IPS-18a (cell line): ENCODE measurements around the gene TRAP1.

Source experiments
- H3K27ac ChIP-seq: one replicate; pipeline ENCODE4 v1.5.1; 2013; ENCODE audit warnings: low read length
- H3K27me3 ChIP-seq: one replicate; pipeline ENCODE4 v1.6.1; 2013; ENCODE audit warnings: mild to moderate bottlenecking, low read length; ENCODE audit not compliant: control insufficient read depth, insufficient read depth
- H3K36me3 ChIP-seq: one replicate; pipeline ENCODE4 v1.6.1; 2013; ENCODE audit warnings: low read depth, low read length; ENCODE audit not compliant: control insufficient read depth
- H3K4me1 ChIP-seq: one replicate; pipeline ENCODE4 v1.6.1; 2013; ENCODE audit warnings: low read depth, low read length; ENCODE audit not compliant: control insufficient read depth
- H3K4me3 ChIP-seq: one replicate; pipeline ENCODE4 v1.5.1; 2013; ENCODE audit warnings: low read length
- H3K9ac ChIP-seq: one replicate; pipeline ENCODE4 v1.6.1; 2013; ENCODE audit warnings: mild to moderate bottlenecking, low read length, moderate library complexity
- H3K9me3 ChIP-seq: one replicate; pipeline ENCODE4 v1.6.1; 2013; ENCODE audit warnings: low read depth, low read length; ENCODE audit not compliant: control insufficient read depth

TRAP1 gene

GRCh38 chr16:3655030-3655395 lies 62.3 kb downstream of the TRAP1 start:
- H3K27me3 ChIP-seq: no peaks in the 10 kb centered on the region
- no peak overlapping the region for H3K27ac ChIP-seq
- H3K4me1 ChIP-seq: peaks cover 8% of the 10 kb centered on the region
- H3K36me3 ChIP-seq: peaks cover 21% of the 10 kb centered on the region
- H3K9ac ChIP-seq: no peak overlapping the region
- no peaks in the 10 kb centered on the region for H3K9me3 ChIP-seq
- no peak overlapping the region for H3K4me3 ChIP-seq

- Histone ChIP-seq H3K4me1 (peaks cover 8% of the 10 kb centered on the region), H3K36me3 (peaks cover 21% of the 10 kb centered on the region), H3K4me3 (no peak within 1 kb of the TSS), H3K27me3 (no peaks in the 10 kb centered on the region), H3K9ac (no peak within 1 kb of the TSS), H3K9me3 (no peaks in the 10 kb centered on the region), H3K27ac (no peak within 1 kb of the TSS)
These were observed 62.9 kb downstream of the TRAP1 start, which contains the start of gene DNASE1 for GRCh38 chr16:3654249-3654991. TSS of gene DNASE1 (plus strand) at chr16:3654691. CDS start at chr16:3655374, 683 bp downstream.

GRCh38 chr16:3652373-3653195 lies 64.7 kb downstream of the TRAP1 start:
- Histone ChIP-seq H3K9me3 (no peaks in the 10 kb centered on the region), H3K36me3 (peaks cover 15% of the 10 kb centered on the region), H3K27me3 (no peaks in the 10 kb centered on the region), H3K4me3 (no peak overlapping the region), H3K4me1 (peaks cover 8% of the 10 kb centered on the region), H3K9ac (no peak overlapping the region), H3K27ac (no peak overlapping the region)

- H3K9ac ChIP-seq: no peak overlapping the region
- no peaks in the 10 kb centered on the region for H3K9me3 ChIP-seq
- H3K27me3 ChIP-seq: no peaks in the 10 kb centered on the region
- H3K36me3 ChIP-seq: peaks cover 6% of the 10 kb centered on the region
- no peak overlapping the region for H3K27ac ChIP-seq
- H3K4me1 ChIP-seq: peaks cover 11% of the 10 kb centered on the region
- no peak overlapping the region for H3K4me3 ChIP-seq
These were observed 65.6 kb downstream of the TRAP1 start for GRCh38 chr16:3651461-3652372.

- no peak overlapping the region for H3K9ac ChIP-seq
- H3K27me3 ChIP-seq: no peaks in the 10 kb centered on the region
- H3K9me3 ChIP-seq: no peaks in the 10 kb centered on the region
- no peak overlapping the region for H3K4me3 ChIP-seq
- H3K27ac ChIP-seq: no peak overlapping the region
- peaks cover 3% of the 10 kb centered on the region for H3K36me3 ChIP-seq
- H3K4me1 ChIP-seq: peaks cover 20% of the 10 kb centered on the region
These were observed 66.6 kb downstream of the TRAP1 start for GRCh38 chr16:3650631-3651265.

- Histone ChIP-seq H3K9ac (peak overlapping the region; percentile 59), H3K4me1 (peaks cover 24% of the 10 kb centered on the region), H3K27ac (peak overlapping the region; percentile 88), H3K4me3 (no peak overlapping the region), H3K9me3 (no peaks in the 10 kb centered on the region), H3K27me3 (no peaks in the 10 kb centered on the region), H3K36me3 (no peaks in the 10 kb centered on the region)
These were observed 70.9 kb downstream of the TRAP1 start for GRCh38 chr16:3646348-3646920.

- no peaks in the 10 kb centered on the region for H3K9me3 ChIP-seq
- peak overlapping the region; percentile 88 for H3K27ac ChIP-seq
- no peaks in the 10 kb centered on the region for H3K36me3 ChIP-seq
- peaks cover 24% of the 10 kb centered on the region for H3K4me1 ChIP-seq
- H3K27me3 ChIP-seq: no peaks in the 10 kb centered on the region
- H3K9ac ChIP-seq: peak overlapping the region; percentile 59
- H3K4me3 ChIP-seq: peak overlapping the region; percentile 34
These were observed 71.6 kb downstream of the TRAP1 start for GRCh38 chr16:3645504-3646347.

GRCh38 chr16:3645108-3645503 lies 72.2 kb downstream of the TRAP1 start:
- H3K4me1 ChIP-seq: peaks cover 24% of the 10 kb centered on the region
- H3K9me3 ChIP-seq: no peaks in the 10 kb centered on the region
- H3K4me3 ChIP-seq: no peak overlapping the region
- no peaks in the 10 kb centered on the region for H3K36me3 ChIP-seq
- H3K9ac ChIP-seq: peak overlapping the region; percentile 59
- H3K27me3 ChIP-seq: no peaks in the 10 kb centered on the region
- peak overlapping the region; percentile 43 for H3K27ac ChIP-seq

GRCh38 chr16:3643095-3643730 lies 74.1 kb downstream of the TRAP1 start:
- no peaks in the 10 kb centered on the region for H3K27me3 ChIP-seq
- no peak overlapping the region for H3K27ac ChIP-seq
- no peaks in the 10 kb centered on the region for H3K36me3 ChIP-seq
- no peak overlapping the region for H3K9ac ChIP-seq
- no peaks in the 10 kb centered on the region for H3K9me3 ChIP-seq
- peaks cover 24% of the 10 kb centered on the region for H3K4me1 ChIP-seq
- no peak overlapping the region for H3K4me3 ChIP-seq
